GM12892 (cell line): ENCODE results near the gene SEPHS2.

Source experiments
- POLR2A ChIP-seq: IDR thresholded peaks from 2 replicates; pipeline ENCODE4 v1.6.1; 2011; ENCODE audit warnings: low read depth, low read length, control low read depth
- POLR2AphosphoS5 ChIP-seq: IDR thresholded peaks from 2 replicates; pipeline ENCODE4 v1.6.1; 2011; ENCODE audit warnings: low read depth, low read length, control low read depth
- TAF1 ChIP-seq: IDR thresholded peaks from 2 replicates; pipeline ENCODE4 v1.6.1; 2011; ENCODE audit warnings: low read depth, mild to moderate bottlenecking, control low read depth, low read length, borderline replicate concordance

- TF ChIP-seq POLR2A: no peak
- TF ChIP-seq POLR2AphosphoS5: no peak
- TF ChIP-seq TAF1: no peak
Observed at GRCh38 chr16:30446203-30446595, 525 bp upstream of the SEPHS2 start.
